ENCODE data around the gene FLT4. TPM values are rescaled to one million over a fixed set of nuclear protein-coding genes. Genes with fewer than 3 reads are reported as not detected.
"Not testable (repeated sequence)": the region's sequence is repeated elsewhere in the genome, so short reads cannot be mapped to it uniquely, and the experiment has no call there.

FLT4 gene
- total RNA-seq, result 1.9 TPM

DNA sequence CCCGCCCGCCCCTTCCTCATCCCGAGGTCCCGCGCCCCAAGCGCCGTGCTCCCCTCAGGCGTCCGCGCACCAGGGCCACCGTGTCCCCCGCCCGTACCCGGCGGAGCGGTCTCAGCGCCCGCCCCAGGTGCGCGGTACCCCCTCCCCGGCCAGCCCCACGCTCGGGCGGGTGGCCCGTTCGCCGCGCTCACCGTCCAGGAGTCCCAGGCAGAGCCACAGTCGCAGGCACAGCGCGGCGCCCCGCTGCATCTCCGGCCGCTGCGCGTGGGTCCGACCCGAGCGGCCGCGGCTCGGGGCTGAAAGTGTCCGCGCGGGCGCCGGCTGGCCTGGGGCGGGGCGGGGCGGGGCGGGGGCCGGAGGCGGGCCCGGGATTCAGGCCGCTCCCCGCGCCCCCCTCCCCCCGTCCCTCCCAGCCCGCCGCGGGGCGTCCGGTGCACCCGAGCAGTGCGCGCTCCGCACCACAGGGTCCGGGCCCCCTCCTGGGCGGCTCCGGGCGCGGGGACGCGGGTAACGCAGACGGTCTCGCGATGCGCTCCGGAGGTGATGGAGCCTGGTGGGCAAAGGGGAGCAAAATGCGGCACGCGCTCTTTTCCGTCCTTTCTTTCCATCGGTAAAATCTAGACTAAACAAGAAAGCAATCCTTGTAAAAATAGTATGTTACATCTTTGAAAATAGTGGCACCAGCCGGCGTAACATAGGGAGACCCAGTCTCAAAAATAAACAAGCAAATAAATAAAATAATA is at the start of gene FLT4:
TSS of gene FLT4 (minus strand) at position 304 of the 743 bp plus-strand sequence. CDS start at position 249, 55 bp downstream.
- peak; percentile 12 for ATAC-seq

DNA sequence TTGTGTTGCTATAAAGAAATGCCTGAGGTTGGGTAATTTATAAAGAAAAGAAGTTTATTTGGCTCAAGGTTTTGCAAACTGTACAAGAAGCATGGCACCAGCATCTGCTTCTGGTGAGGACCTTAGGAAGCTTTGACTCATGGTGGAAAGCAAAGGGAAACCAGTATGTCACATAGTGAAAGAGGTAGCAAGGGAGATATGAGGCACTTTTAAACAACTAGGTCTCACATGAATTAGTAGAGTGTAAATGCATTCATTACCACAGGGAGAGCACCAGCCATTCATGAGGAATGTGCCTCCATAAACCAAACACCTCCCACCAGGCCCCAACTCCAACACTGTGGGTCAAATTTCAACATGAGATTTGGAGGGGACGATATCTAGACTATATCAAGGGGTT is 49.6 kb upstream of the FLT4 start:
- ATAC-seq, result no peak

DNA sequence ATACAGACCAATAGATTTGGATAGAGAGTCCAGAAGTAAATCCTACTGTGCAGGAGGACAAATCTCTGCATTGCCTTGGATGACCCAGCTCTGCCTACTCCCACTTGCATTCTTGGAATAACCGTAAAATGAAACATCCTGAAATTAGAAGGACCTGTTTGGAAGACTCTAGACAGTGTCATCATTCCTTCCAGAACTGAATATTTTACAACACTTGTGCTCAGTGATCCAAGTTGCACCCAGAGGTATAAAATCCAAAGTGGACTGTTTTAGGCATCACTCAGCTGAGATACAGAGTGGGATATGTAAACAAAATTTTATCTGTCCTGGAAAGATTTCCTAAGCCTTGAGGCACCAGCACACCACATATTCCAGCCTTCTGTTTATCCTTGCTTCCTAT is 46.7 kb upstream of the FLT4 start:
- no peak for ATAC-seq

DNA sequence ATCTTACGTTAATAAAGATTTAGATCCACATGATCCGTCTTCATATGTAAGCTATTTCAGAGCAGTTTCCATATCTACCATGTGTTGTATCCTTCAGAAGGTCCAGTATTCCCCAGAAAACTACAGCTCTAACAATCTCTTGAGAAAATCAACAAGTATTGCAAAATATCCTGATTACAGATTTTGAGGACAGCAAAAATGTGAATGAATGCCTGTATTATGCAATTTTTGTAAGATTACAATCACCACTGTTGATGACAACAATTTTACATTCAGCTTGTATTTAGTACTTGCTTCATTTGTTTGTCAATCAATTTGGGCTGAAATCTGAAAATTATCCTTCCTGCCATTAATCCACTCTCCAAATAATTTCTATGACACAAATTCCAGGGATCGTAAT is 43.0 kb upstream of the FLT4 start:
- no peak for ATAC-seq

GRCh38 chr5:180691046-180691445 is 41.6 kb upstream of the FLT4 start:
- no peak for ATAC-seq

GRCh38 chr5:180690562-180690961 is 41.2 kb upstream of the FLT4 start:
- no peak for ATAC-seq

- ATAC-seq, result no peak
These were observed 40.4 kb upstream of the FLT4 start for GRCh38 chr5:180689775-180690174.

- ATAC-seq, result no peak
These were observed 39.8 kb upstream of the FLT4 start for GRCh38 chr5:180689071-180689694.

DNA sequence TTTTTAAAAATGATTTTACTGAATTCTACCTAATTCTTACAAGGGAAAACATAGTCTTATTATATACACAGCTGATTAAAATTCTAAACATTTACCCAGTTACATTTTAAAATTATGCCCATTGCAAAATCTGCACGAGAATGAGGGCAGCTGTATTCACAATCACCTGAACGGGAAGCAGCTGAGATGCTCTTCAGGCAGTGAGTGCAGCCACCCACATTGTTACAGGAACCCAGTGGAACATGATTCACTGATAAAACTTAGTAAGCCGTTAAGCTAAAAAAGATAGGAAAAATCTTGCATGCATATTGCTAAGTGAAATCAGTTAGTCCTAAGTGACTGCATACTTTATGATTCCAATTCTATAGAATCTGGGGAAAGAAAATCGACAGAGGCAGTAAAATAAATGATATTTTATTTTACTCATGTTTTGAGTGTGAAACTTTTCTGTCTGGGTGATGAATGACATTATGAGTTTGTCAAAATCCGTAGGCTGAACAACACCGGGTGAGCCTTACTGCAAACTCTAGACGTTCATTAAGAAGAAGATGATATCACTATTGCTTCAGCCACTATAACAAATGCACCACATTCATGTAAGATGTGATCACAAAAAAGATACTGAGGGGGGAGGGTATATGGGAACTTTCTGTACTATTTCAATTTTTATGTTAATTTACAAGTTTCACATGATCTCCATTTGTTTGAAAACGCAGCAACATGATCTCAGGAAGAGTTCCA is 39.1 kb upstream of the FLT4 start:
- no peak for ATAC-seq

DNA sequence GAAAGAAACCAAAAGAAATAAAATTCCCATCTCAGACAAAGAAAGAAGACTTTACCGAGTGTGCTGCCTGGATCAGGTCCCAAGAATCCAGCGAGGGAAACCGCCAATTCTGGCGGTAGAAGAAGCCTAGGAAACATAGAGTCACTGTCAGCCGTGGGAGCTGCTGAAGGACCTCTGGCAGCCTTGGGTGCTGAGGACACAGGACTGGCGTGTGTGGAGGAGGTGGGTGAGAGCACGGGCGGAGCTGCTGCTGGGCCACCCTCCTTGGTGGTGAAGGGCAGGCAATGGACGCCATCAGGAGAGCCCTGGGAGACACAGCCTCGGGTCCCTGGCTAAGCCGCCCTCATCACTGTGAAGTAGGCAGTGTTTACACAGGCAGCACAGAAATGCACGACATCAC is 37.4 kb upstream of the FLT4 start:
- ATAC-seq, result not testable (repeated sequence)

DNA sequence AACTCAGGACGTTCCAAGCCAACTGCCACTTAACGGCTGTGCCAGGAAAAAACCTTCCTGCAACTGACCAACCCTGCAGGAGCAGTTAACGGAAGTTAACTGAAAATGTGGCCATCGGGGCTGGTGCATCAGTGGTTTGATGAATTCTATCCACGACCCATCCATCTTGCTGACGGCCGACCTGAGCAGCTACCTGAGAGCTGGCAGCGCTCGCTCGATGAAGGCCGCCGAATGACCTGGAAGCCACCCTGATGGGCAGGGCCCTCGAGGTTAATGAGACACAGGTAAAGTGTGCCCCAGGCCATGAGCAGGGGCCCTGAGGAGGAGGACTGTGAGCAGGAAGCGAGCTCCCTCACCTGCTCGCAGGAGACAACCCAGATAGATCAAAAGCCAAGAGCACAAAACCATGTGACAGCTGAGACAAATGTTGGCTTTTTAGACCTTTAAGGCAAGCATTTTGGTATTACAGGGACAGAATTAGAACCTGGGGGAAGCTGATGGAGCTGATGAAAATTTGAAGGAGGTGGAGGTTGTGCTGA is 35.3 kb upstream of the FLT4 start:
- ATAC-seq, result no peak

GRCh38 chr5:180683220-180683922 is 34.0 kb upstream of the FLT4 start:
- ATAC-seq, result no peak

- ATAC-seq, result no peak
These were observed 33.2 kb upstream of the FLT4 start for GRCh38 chr5:180682560-180682959.

DNA sequence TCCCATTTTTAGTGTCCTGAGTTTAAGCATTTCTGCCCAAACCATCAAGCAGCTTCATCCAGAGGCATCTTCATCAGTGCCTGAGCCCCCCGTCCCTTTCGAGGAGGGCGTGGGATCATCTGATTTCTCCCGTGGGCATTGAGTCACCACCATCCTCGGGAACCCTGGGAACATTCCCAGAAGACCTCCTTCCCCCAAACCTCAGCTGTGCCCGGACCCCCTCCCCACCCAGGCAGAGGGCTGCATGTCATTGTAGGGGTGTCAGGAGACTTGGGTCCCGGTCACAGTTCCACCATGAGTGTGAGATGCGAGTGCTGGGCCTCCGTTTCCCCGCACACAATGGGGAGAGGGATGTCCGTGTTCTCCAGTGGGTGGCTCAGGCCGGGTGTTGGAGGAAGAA is 32.6 kb upstream of the FLT4 start:
- not testable (repeated sequence) for ATAC-seq

DNA sequence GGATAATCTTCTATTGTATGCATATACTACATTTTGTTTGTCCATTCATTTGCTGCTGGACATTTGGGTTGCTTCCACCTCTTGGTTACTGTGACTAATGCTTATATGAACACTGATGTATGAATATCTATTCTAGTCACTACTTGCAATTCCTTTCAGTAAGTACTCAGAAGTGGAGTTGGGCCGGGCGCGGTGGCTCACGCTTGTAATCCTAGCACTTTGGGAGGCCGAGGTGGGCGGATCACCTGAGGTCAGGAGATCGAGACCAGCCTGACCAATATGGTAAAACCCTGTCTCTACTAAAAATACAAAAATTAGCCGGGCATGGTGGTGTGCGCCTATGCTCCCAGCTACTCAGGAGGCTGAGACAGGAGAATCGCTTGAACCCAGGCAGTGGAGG is 28.9 kb upstream of the FLT4 start:
- not testable (repeated sequence) for ATAC-seq

DNA sequence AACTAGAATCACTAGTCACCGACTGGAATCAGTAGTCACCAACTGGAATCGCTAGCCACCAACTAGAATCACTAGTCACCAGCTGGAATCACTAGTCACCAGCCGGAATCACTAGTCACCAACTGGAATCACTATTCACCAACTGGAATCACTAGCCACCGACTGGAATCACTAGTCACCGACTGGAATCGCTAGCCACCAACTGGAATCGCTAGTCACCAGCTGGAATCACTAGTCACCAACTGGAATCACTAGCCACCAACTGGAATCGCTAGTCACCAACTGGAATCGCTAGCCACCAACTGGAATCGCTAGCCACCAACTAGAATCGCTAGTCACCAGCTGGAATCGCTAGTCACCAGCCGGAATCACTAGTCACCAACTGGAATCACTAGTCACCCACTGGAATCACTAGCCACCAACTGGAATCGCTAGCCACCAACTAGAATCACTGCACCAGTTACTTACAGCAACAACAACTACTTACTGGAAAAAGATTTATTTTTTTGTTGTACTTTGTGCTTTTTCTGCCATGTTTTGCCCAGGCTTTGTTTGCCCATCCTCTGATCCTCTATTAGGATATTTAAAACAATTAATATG is 25.7 kb upstream of the FLT4 start:
- no peak for ATAC-seq

GRCh38 chr5:180674090-180674475 is 24.7 kb upstream of the FLT4 start:
- not testable (repeated sequence) for ATAC-seq

DNA sequence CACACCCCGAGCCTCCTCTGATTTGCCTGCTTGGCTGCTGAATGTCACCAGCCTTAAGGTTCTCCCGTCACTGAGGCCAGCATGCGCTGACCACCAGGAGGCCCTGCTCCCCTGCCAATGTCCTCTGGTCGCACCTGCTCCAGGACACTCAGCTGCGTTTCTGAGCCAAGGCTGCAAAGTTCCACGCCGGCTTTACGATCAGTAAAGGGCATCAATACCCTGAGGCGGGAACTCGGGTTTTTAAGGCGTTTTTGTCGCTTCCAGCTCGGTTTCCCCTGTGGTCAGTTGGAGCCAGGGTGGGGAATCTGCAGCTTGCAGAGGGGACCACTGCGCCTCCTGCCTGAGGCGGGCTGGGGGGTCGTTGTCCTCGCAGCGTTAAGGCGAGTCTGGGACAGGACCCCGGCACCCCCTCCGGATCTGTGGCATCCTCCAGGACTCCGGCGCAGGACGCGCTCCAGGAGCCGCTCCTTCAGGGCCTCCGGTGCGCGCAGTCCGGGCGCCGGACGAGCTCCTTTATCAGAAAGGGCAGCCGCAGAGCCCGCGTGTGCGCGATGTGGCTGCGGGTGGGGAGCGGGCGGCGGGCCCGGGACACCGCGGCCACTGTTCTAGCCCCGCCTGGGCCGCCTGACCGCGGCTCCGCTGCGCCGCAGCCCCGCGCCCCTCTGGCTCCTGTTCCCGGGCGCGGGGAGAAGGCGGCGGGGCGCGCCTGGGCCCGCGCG is 24.1 kb upstream of the FLT4 start:
- ATAC-seq, result no peak

GRCh38 chr5:180671958-180672524 is 22.6 kb upstream of the FLT4 start:
- not testable (repeated sequence) for ATAC-seq

DNA sequence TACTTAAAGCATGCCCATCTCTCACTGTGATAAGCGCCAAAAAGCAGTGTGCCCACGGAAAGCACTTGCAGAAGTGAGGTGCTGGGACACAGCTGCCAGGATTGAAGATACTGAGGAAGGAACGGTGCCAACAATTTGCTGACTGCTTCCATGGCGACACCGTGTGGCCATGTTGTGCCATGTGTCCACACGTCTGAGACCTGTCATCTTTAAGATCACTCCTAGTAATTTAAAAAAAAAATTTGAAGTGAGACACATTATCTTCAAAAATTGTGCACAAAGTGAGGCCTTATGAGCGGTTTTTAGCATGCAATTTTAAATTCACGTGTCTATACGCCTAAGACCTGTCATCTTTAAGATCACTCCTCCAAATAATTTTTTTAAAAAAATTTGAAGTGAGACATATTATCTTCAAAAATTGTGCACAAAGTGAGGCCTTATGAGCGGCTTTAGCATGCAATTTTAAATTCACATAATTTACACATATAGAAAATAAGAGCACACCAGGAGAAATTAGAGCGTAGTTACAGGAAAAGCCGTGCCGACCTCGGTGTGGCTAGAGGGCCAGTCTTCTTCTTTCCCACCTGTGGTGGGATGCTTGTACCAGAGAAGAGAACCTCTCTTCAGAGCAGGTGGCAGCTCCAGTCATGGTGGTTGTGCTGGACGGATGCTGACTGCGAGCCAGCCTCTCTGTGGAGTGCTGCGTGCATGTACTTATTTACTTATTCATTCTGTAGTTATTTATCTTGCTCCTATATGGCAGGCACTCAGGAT is 21.4 kb upstream of the FLT4 start:
- ATAC-seq, result no peak

Measured in esophagus mucosa (tissue), 1 donor.